HEK293T (cell line): ENCODE results near the gene VWA1.
"Not testable (repeated sequence)": the region's sequence is repeated elsewhere in the genome, so short reads cannot be mapped to it uniquely, and the experiment has no call there.

Source experiments
- CTCF ChIA-PET: fragments of 350-600 bp; formaldehyde crosslinking; extraction: SDS; loops from one replicate; lab custom pipeline; 2021; ENCODE audit warnings: antibody characterized with exemption, inconsistent platforms; lab: Yijun Ruan, JAX
- POLR2A ChIA-PET: fragments of 350-600 bp; formaldehyde crosslinking; extraction: SDS; loops from one replicate; lab custom pipeline; 2020; ENCODE audit warnings: antibody characterized with exemption, inconsistent platforms; lab: Yijun Ruan, JAX
- DNase-seq: peaks from one replicate; pipeline ENCODE4 v3.0.0; 2012; ENCODE audit warnings: mixed read lengths; ENCODE audit errors: extremely low spot score
- ARNT ChIP-seq: fragments of 450-650 bp; IDR thresholded peaks from 2 replicates; pipeline ENCODE4 v1.6.1; 2017; ENCODE audit warnings: mild to moderate bottlenecking
- BHLHE40 ChIP-seq: fragments of 450-650 bp; IDR thresholded peaks from 2 replicates; pipeline ENCODE4 v1.6.1; 2016; ENCODE audit warnings: mild to moderate bottlenecking, moderate library complexity, borderline replicate concordance
- CTBP1 ChIP-seq: fragments of 450-650 bp; IDR thresholded peaks from 2 replicates; pipeline ENCODE4 v1.6.1; 2016; ENCODE audit warnings: borderline replicate concordance
- ELF4 ChIP-seq: fragments of 450-650 bp; IDR thresholded peaks from 2 replicates; pipeline ENCODE4 v1.6.1; 2017; ENCODE audit warnings: antibody characterized with exemption
- FOXA1 ChIP-seq: fragments of 450-650 bp; IDR thresholded peaks from 2 replicates; pipeline ENCODE4 v1.6.1; 2016; ENCODE audit warnings: mild to moderate bottlenecking
- FOXK2 ChIP-seq: fragments of 450-650 bp; IDR thresholded peaks from 2 replicates; pipeline ENCODE4 v1.6.1; 2016; ENCODE audit warnings: mild to moderate bottlenecking
- FOXM1 ChIP-seq: fragments of 450-650 bp; IDR thresholded peaks from 2 replicates; pipeline ENCODE4 v1.6.1; 2017; ENCODE audit warnings: mild to moderate bottlenecking, borderline replicate concordance
- L3MBTL2 ChIP-seq: fragments of 450-650 bp; conservative IDR thresholded peaks from 2 replicates; pipeline ENCODE4 v1.6.1; 2016; ENCODE audit warnings: mild to moderate bottlenecking
- LEF1 ChIP-seq: fragments of 450-650 bp; IDR thresholded peaks from 2 replicates; pipeline ENCODE4 v1.6.1; 2017; ENCODE audit warnings: mild to moderate bottlenecking, borderline replicate concordance
- NFRKB ChIP-seq: fragments of 450-650 bp; IDR thresholded peaks from 2 replicates; pipeline ENCODE4 v1.6.1; 2016; ENCODE audit warnings: mild to moderate bottlenecking, moderate library complexity
- PKNOX1 ChIP-seq: fragments of 450-650 bp; IDR thresholded peaks from 2 replicates; pipeline ENCODE4 v1.6.1; 2016
- SP1 ChIP-seq: fragments of 450-650 bp; IDR thresholded peaks from 2 replicates; pipeline ENCODE4 v1.6.1; 2017
- SUZ12 ChIP-seq: fragments of 450-650 bp; IDR thresholded peaks from 2 replicates; pipeline ENCODE4 v1.6.1; 2016; ENCODE audit warnings: mild to moderate bottlenecking
- TARDBP ChIP-seq: fragments of 450-650 bp; IDR thresholded peaks from 2 replicates; pipeline ENCODE4 v1.6.1; 2016
- ZNF384 ChIP-seq: fragments of 450-650 bp; IDR thresholded peaks from 2 replicates; pipeline ENCODE4 v1.6.1; 2016

VWA1 gene

GRCh38 chr1:1440262-1441001 is 4.9 kb downstream of the VWA1 start:
- POLR2A ChIA-PET, result interaction anchor here (1.2 to 2.2 kb wide), 3 partner anchors 10 to 41 kb away, joined by 3 to 9 read pairs (median 6); partner anchors contain the start of genes CCNL2 and MRPL20
- CTCF ChIA-PET, result interaction anchor here (0.6 to 2.1 kb wide), 7 partner anchors 9 to 767 kb away, joined by 3 to 13 read pairs (median 5); no protein-coding TSS in a partner anchor
- no peak for DNase-seq
- TF ChIP-seq SP1, result no peak
- TF ChIP-seq FOXM1, result no peak
- TF ChIP-seq L3MBTL2, result no peak
- no peak for TF ChIP-seq BHLHE40
- no peak for TF ChIP-seq ELF4
- no peak for TF ChIP-seq PKNOX1
- no peak for TF ChIP-seq TARDBP
- TF ChIP-seq CTBP1, result no peak
- no peak for TF ChIP-seq SUZ12
- no peak for TF ChIP-seq ZNF384
- no peak for TF ChIP-seq ARNT
- TF ChIP-seq NFRKB, result no peak
- TF ChIP-seq FOXK2, result no peak
- no peak for TF ChIP-seq FOXA1
- no peak for TF ChIP-seq LEF1

- peak; percentile 83 for DNase-seq
- ChIA-PET POLR2A (interaction anchor here (0.7 to 2.2 kb wide), 4 partner anchors 9 to 42 kb away, joined by 3 to 9 read pairs (median 4); partner anchors contain the start of genes CCNL2 and MRPL20), CTCF (interaction anchor here (0.6 to 2.1 kb wide), 10 partner anchors 10 to 766 kb away, joined by 3 to 13 read pairs (median 4); no protein-coding TSS in a partner anchor)
- TF ChIP-seq PKNOX1 (no peak), FOXM1 (0 out of 2 replicates have a peak, but pooled peaks have one; percentile 14)
Observed at GRCh38 chr1:1441002-1441888, 5.8 kb downstream of the VWA1 start.

GRCh38 chr1:1442069-1442770 is 6.7 kb downstream of the VWA1 start:
- DNase-seq, result no peak
- CTCF ChIA-PET, result interaction anchor here (1.1 to 2.1 kb wide), 2 partner anchors 11 to 123 kb away, joined by 4 to 13 read pairs; no protein-coding TSS in a partner anchor
- POLR2A ChIA-PET, result interaction anchor here (1.2 to 2.2 kb wide), 3 partner anchors 8 to 42 kb away, joined by 3 to 7 read pairs (median 6); partner anchors contain the start of gene MRPL20
- TF ChIP-seq L3MBTL2, result no peak
- TF ChIP-seq ARNT, result no peak
- TF ChIP-seq CTBP1, result no peak
- no peak for TF ChIP-seq FOXA1
- no peak for TF ChIP-seq TARDBP

- DNase-seq, CTCF ChIA-PET, POLR2A ChIA-PET: not testable (repeated sequence)
Observed at GRCh38 chr1:1446631-1447030, 11.1 kb downstream of the VWA1 start.

GRCh38 chr1:1449099-1449739 is 13.7 kb downstream of the VWA1 start, which contains the start of gene ATAD3C:
TSS of gene ATAD3C (plus strand) at chr1:1449689. CDS start at chr1:1450684, 995 bp downstream.
- TF ChIP-seq LEF1 (no peak), ZNF384 (no peak), ELF4 (no peak), FOXM1 (no peak), SUZ12 (no peak), ARNT (no peak), NFRKB (no peak), PKNOX1 (no peak)
- CTCF ChIA-PET, result no interaction called here
- DNase-seq, result no peak
- POLR2A ChIA-PET, result interaction anchor here (1.3 kb wide), 2 partner anchors 41 to 47 kb away, joined by 3 to 4 read pairs; no protein-coding TSS in a partner anchor

- DNase-seq, CTCF ChIA-PET: not testable (repeated sequence)
- POLR2A ChIA-PET, result interaction anchor here (1.1 to 1.3 kb wide), 2 partner anchors 9 to 43 kb away, joined by 3 read pairs; no protein-coding TSS in a partner anchor
Observed at GRCh38 chr1:1450616-1451015, 15.1 kb downstream of the VWA1 start.
